HG03354 (cell line): ENCODE measurements around the gene TRPM3.

Experiments
- ATAC-seq: cut with Tn5 transposase; IDR thresholded peaks from one replicate; pipeline ENCODE4 v1.9.1; 2021; ENCODE audit warnings: mild to moderate bottlenecking; ENCODE audit not compliant: unreplicated experiment, poor library complexity, severe bottlenecking

The TRPM3 gene

GRCh38 chr9:70486127-70486526 lies 635.3 kb downstream of the TRPM3 start:
- no peak for ATAC-seq

- ATAC-seq: no peak
Observed at GRCh38 chr9:70485273-70485858, 636.1 kb downstream of the TRPM3 start.

GRCh38 chr9:70484232-70485130 lies 636.9 kb downstream of the TRPM3 start:
- peak; percentile 85 for ATAC-seq

GRCh38 chr9:70481471-70481870 lies 640.0 kb downstream of the TRPM3 start:
- ATAC-seq: no peak

GRCh38 chr9:70480405-70480980 lies 640.9 kb downstream of the TRPM3 start:
- ATAC-seq: no peak

- ATAC-seq: no peak
Observed at GRCh38 chr9:70479880-70480291, 641.5 kb downstream of the TRPM3 start.
